Fibroblast of the aortic adventitia (primary cell): ENCODE data around the gene TRIOBP. TPM values are rescaled to one million over a fixed set of nuclear protein-coding genes. Genes with fewer than 3 reads are reported as not detected.
A peak's percentile ranks its signal among the peaks of the same experiment; 100 is the strongest.

Source experiments
- DNase-seq: peaks from one replicate; pipeline ENCODE4 v3.0.0-alpha.2; 2010; ENCODE audit warnings: low read depth
- H3K4me3 ChIP-seq: 2 replicates; pipeline ENCODE4 v1.5.1; 2011; ENCODE audit warnings: low read depth, mild to moderate bottlenecking, control low read depth, low read length, moderate library complexity
- total RNA-seq: library from RNA; depleted of rRNA; stranded (reverse); fragments of >200 nt; gene quantifications from 2 replicates; pipeline ENCODE4 v1.2.3, GENCODE V29; 2012; ENCODE audit warnings: low replicate concordance
- TF ChIP-seq, protein P1 (sequence below): IDR thresholded peaks from 2 replicates; pipeline ENCODE4 v1.5.1; 2011; ENCODE audit warnings: mild to moderate bottlenecking, low read length, control low read depth, inconsistent platforms; ENCODE audit not compliant: insufficient read depth

TRIOBP gene
- total RNA-seq, 1 donor: 151 TPM

DNA sequence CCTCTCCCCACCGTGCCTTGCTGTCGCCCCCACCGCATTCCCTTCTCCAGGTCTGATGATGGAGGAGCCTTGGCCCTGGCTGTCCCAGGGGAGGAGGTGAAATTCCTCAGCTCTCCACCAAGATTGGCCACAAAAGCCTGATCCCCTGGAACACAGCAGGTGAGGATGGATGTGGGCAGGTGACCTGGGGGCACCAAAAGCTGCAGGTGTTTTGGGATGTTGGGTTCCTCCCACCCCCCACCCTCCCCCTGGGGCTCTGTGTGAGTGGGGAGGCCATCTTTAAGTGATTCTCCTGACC lies 639 bp downstream of the TRIOBP start:
- H3K4me3 ChIP-seq: no peak overlapping the region
- no peak for DNase-seq
- TF ChIP-seq, protein P1, sequence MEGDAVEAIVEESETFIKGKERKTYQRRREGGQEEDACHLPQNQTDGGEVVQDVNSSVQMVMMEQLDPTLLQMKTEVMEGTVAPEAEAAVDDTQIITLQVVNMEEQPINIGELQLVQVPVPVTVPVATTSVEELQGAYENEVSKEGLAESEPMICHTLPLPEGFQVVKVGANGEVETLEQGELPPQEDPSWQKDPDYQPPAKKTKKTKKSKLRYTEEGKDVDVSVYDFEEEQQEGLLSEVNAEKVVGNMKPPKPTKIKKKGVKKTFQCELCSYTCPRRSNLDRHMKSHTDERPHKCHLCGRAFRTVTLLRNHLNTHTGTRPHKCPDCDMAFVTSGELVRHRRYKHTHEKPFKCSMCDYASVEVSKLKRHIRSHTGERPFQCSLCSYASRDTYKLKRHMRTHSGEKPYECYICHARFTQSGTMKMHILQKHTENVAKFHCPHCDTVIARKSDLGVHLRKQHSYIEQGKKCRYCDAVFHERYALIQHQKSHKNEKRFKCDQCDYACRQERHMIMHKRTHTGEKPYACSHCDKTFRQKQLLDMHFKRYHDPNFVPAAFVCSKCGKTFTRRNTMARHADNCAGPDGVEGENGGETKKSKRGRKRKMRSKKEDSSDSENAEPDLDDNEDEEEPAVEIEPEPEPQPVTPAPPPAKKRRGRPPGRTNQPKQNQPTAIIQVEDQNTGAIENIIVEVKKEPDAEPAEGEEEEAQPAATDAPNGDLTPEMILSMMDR: no peak

DNA sequence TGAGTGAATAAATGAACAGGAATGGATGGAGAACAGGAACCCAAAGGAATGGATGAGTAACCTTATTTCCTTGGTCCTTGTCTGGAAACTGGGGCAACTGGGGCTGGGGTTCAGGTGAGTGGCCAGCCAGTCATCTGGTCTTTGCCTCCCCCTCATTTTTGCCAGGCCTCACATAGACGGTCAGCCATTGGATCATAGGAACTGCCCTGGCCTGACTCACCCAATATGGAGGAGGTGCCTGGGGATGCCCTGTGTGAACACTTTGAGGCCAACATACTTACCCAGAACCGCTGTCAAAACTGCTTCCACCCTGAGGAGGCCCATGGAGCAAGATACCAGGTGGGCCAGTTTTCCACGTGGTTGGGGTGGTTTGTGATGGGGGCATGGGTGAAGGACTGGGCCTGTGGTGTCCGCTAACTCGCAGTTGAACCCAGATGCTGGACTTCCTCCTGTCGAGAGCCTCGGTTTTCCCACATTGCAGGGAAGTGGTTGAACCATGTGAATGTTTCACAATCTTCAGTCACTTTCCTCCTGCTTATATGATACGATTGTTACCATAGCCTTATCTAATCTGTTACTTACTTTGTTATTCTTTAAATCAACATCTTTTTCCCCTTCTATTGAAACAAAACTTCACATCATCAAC lies 4.4 kb downstream of the TRIOBP start:
- TF ChIP-seq, protein P1: no peak
- no peak overlapping the region for H3K4me3 ChIP-seq
- peak; percentile 68 for DNase-seq

DNA sequence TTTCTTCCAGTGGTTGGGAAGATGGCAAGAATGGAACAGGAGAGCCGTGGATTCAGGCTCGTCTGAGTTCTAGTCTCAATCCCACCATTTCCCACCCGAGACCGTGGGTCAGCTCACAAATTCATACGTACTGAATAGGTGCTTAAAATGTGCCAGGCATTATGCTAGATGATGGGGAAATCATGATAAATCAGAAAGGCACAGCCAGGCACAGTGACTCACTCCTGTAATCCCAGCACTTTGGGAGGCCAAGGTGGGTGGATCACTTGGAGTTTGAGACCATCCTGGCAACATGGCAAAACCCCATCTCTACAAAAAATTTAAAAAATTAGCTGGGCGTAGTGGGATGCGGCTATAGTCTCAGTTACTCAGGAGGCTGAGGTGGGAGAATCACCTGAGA lies 7.1 kb downstream of the TRIOBP start:
- TF ChIP-seq, protein P1: no peak
- H3K4me3 ChIP-seq: no peak overlapping the region
- DNase-seq: no peak

DNA sequence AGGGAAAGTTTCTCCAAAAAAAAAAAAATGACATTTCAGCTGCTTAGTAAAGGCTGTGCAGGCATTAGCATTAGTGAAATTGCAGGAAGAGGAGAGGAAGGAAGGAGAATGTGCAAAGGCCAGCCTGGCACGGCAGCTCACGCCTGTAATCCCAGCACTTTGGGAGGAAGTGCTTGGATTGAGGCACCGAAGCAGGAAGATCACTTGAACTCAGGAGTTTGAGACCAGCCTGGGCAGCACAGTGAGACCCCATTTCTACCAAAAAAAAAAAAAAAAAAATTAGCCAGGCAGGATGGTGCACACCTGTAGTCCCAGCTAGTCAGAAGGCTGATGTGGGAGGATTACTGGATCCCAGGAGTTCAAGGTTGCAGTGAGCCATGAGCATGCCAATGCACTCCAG lies 7.8 kb downstream of the TRIOBP start:
- no peak overlapping the region for H3K4me3 ChIP-seq
- no peak for DNase-seq
- TF ChIP-seq, protein P1: no peak

DNA sequence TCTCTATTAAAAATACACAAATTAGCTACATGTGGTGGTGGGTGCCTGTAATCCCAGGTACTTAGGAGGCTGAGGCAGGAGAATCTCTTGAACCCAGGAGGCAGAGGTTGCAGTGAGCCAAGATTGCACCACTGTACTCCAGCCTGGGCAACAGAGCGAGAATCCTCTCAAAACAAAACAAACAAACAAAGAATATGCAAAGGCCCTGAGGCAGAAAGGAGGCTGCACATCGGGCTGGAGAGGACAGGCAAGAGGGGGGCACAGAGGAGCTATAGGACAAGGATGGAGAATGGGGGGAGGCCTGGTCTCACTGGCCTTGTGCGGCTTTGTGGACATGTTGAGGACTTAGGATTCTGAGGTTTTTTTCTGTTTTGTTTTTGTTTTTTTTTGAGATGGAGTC lies 8.4 kb downstream of the TRIOBP start:
- H3K4me3 ChIP-seq: no peak overlapping the region
- no peak for DNase-seq
- TF ChIP-seq, protein P1: no peak

DNA sequence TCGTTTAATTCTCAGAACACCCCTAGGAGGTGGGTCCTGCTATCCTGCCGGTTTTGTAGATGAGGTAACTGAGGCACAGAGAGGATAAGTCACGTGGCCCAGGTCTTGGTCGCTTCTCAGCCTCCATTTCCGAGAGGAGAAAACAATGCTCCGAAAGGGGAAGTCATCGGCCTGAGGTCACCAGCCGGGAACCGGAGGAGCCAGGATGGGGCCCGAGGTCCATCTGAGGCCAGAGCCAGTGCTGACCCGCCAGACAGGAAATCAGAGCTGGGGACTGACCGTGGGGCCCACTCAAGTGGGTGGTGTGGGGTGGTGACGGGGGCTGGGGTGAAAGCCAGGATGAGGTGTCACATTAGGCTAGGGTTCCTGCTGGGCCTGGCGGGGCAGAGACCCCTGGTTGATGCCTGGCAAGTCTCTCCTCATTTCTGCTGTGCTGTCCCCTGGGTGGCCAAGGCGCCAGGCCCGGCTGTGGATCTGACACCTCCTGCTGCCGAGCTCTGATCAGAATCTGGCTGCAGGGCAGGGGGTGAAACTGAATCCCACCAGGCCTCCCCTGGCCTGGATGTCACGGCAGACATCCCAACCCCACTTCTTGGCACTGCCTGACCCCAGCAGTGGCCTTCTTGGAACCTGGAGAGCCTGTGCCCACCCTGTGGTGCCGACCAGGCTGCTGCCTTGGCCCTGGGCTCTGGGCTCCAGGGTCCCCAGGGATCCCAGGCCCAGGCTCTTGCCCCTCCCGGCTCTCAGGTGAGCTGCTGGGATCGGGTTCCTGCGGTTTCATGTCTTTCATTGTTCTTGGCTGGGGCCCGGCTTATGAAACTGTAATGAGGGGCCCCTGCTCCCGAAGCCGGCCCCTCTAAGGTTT lies 12.0 kb downstream of the TRIOBP start:
- TF ChIP-seq, protein P1: no peak
- no peak for DNase-seq
- no peak overlapping the region for H3K4me3 ChIP-seq
